Measurements from ENCODE around the gene SCUBE2.
A peak's percentile ranks its signal among the peaks of the same experiment; 100 is the strongest.

The SCUBE2 gene

DNA sequence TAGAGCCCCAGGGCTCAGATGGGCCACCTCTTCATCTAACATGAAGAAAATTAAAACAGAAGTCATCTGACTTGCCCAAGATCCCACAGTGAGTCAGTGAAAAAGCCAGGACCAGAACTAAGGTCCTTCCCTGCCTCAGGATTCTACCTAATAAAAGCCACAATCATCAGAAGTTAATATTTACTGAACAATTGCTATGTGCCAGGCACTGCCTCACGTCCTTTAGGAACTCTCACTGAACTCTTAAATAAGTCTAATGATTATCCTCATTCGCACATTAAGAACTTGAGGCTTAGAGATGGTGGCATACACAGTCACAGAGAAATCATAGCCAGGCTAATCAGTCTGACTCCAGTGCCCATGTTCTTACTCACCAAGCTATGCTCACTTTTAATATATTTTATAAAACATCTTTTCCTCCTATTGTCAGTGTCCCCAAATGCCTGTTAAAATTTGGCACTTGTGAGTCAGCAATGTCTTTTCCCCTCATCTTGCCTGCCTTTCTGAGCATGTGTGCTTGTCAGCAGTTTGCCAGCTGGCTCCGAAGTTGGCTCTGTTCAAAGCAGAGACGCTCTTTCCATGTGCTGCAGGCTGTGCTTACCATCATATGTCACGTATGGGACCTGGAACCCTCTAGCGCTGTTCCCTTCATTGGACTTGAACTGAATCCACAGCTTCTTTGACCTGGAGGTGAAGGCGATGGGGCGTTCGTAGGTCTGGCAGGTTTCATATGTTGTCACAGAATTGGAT lies 66.1 kb downstream of the SCUBE2 start:
- H3K4me3 ChIP-seq (ENCODE audit: low read depth, low read length) = no peak overlapping the region
- H3K27me3 ChIP-seq (replicated peaks) = no peaks in the 10 kb centered on the region
- DNase-seq = no peak
- TF ChIP-seq, protein P1, sequence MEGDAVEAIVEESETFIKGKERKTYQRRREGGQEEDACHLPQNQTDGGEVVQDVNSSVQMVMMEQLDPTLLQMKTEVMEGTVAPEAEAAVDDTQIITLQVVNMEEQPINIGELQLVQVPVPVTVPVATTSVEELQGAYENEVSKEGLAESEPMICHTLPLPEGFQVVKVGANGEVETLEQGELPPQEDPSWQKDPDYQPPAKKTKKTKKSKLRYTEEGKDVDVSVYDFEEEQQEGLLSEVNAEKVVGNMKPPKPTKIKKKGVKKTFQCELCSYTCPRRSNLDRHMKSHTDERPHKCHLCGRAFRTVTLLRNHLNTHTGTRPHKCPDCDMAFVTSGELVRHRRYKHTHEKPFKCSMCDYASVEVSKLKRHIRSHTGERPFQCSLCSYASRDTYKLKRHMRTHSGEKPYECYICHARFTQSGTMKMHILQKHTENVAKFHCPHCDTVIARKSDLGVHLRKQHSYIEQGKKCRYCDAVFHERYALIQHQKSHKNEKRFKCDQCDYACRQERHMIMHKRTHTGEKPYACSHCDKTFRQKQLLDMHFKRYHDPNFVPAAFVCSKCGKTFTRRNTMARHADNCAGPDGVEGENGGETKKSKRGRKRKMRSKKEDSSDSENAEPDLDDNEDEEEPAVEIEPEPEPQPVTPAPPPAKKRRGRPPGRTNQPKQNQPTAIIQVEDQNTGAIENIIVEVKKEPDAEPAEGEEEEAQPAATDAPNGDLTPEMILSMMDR (IDR thresholded peaks at IDR 0.05; ENCODE audit: low read depth, low read length, missing control alignments) = no peak
- H3K27ac ChIP-seq = no peak overlapping the region
- H3K36me3 ChIP-seq (replicated peaks) = no peaks in the 10 kb centered on the region
- in situ Hi-C loops (cut with HindIII; ENCODE audit: low pct_ligation_motif_present, low sequenced_read_pairs) = no loop called here

GRCh38 chr11:9022961-9023680 lies 68.3 kb downstream of the SCUBE2 start:
- in situ Hi-C loops (cut with HindIII; ENCODE audit: low pct_ligation_motif_present, low sequenced_read_pairs) = no loop called here
- Histone ChIP-seq H3K27me3 (replicated peaks) (no peaks in the 10 kb centered on the region), H3K36me3 (replicated peaks) (no peaks in the 10 kb centered on the region), H3K4me3 (ENCODE audit: low read depth, low read length) (no peak overlapping the region), H3K27ac (no peak overlapping the region)
- no peak for DNase-seq
- TF ChIP-seq, protein P1 (IDR thresholded peaks at IDR 0.05; ENCODE audit: low read depth, low read length, missing control alignments) = no peak

DNA sequence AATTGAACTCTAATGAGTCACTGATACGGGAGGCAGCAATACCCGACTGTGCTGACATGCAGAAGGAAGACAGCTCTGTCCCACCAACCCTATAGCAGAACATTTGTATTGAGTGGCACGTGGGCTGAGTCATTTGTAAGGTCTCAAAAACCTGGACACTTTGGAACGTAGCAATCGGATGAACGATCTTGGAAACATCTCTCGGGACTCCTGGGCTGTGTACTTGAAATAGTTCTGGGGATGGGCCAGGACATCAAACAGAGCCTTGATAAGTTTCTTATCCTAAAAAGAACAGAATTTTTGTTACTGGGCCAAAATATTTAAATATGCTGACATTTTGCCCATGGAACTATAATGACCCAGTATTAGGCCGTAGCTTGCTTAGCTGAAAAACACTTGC lies 70.5 kb downstream of the SCUBE2 start:
- no peaks in the 10 kb centered on the region for H3K36me3 ChIP-seq (replicated peaks)
- TF ChIP-seq, protein P1 (IDR thresholded peaks at IDR 0.05; ENCODE audit: low read depth, low read length, missing control alignments) = no peak
- in situ Hi-C loops (cut with HindIII; ENCODE audit: low pct_ligation_motif_present, low sequenced_read_pairs) = no loop called here

DNA sequence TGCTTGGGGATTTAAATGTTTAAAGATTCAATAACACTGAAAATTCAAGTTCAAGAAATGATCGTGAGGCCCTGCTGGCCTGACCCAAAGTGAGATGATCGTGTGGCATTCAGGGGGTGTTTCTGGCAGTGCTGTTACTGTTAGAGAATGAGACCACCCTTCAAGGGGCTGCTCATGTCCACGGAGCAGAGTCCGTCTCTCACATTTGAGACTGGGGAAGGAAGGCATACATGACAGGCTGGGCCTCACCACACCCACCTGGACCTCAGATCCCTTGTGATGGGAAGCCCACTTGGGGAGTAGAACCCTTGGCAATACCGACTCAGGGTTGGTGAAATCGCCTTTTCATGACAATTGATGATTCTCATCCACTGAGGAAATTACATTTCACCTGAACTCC lies 71.5 kb downstream of the SCUBE2 start:
- TF ChIP-seq, protein P1 (IDR thresholded peaks at IDR 0.05; ENCODE audit: low read depth, low read length, missing control alignments) = no peak
- in situ Hi-C loops (cut with HindIII; ENCODE audit: low pct_ligation_motif_present, low sequenced_read_pairs) = no loop called here
- no peak overlapping the region for H3K27ac ChIP-seq
- DNase-seq = no peak
- H3K4me3 ChIP-seq (ENCODE audit: low read depth, low read length) = no peak overlapping the region
- no peaks in the 10 kb centered on the region for H3K36me3 ChIP-seq (replicated peaks)
- H3K27me3 ChIP-seq (replicated peaks) = no peaks in the 10 kb centered on the region

More for the DNA sequence above, 70.5 kb downstream of the SCUBE2 start:
- Histone ChIP-seq H3K27ac (no peak overlapping the region), H3K27me3 (replicated peaks) (no peaks in the 10 kb centered on the region), H3K4me3 (ENCODE audit: low read depth, low read length) (no peak overlapping the region)
- peak; percentile 64 for DNase-seq

DNA sequence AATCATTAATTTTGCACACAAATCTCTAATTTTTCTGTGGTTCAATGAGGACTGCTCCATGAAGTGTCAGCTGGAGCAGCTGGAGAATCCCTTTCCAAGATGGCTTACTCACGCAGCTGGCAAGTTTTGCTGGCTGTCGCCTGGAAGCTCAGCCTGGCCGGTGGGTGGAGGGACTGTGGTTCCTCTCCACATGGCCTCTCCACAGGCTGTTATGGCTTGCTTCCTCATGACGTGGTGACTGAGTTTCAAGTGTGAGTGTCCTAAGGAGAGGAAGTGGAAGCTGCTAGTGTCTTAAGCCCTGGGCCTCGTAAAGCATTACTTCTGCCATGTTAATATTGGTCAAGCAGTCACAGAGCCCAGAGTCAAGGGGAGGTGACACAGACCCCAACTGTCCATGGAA lies 73.6 kb downstream of the SCUBE2 start:
- DNase-seq = no peak
- TF ChIP-seq, protein P1 (IDR thresholded peaks at IDR 0.05; ENCODE audit: low read depth, low read length, missing control alignments) = no peak

More for the DNA sequence above, 73.6 kb downstream of the SCUBE2 start:
- no peaks in the 10 kb centered on the region for H3K27me3 ChIP-seq (replicated peaks)
- no peak overlapping the region for H3K4me3 ChIP-seq (ENCODE audit: low read depth, low read length)
- in situ Hi-C loops (cut with HindIII; ENCODE audit: low pct_ligation_motif_present, low sequenced_read_pairs) = no loop called here
- H3K36me3 ChIP-seq (replicated peaks) = no peaks in the 10 kb centered on the region
- no peak overlapping the region for H3K27ac ChIP-seq
